KOPT-K1 (cell line): ENCODE results near the gene ACOT8.
"Not testable (repeated sequence)": the region's sequence is repeated elsewhere in the genome, so short reads cannot be mapped to it uniquely, and the experiment has no call there.

Experiments
- H3K27ac ChIP-seq: fragments of 200-600 bp; sonication (generic); 2 replicates; pipeline ENCODE4 v1.5.1; 2016; ENCODE audit warnings: antibody characterized with exemption, mild to moderate bottlenecking, low read depth, low read length; ENCODE audit not compliant: poor library complexity, severe bottlenecking
- H3K36me3 ChIP-seq: fragments of 200-600 bp; sonication (generic); 2 replicates; pipeline ENCODE4 v1.5.1; 2017; ENCODE audit warnings: antibody characterized with exemption, mild to moderate bottlenecking, low read length, moderate library complexity; ENCODE audit not compliant: insufficient read depth
- H3K9me3 ChIP-seq: fragments of 200-600 bp; sonication (generic); 2 replicates; pipeline ENCODE4 v1.5.1; 2017; ENCODE audit warnings: antibody characterized with exemption, low read length, mild to moderate bottlenecking; ENCODE audit not compliant: insufficient read depth, poor library complexity, severe bottlenecking

Gene ACOT8

GRCh38 chr20:45892049-45892825 is 35.0 kb upstream of the ACOT8 start:
- peaks cover 39% of the 10 kb centered on the region for H3K36me3 ChIP-seq
- H3K9me3 ChIP-seq = no peaks in the 10 kb centered on the region
- no peak overlapping the region for H3K27ac ChIP-seq

GRCh38 chr20:45890985-45891983 is 34.1 kb upstream of the ACOT8 start, which contains the start of the genes CTSA and NEURL2:
CTSA (plus strand) TSS chr20:45891335; CDS start chr20:45891569, 234 bp downstream.
NEURL2 (minus strand) TSS chr20:45891208; CDS start chr20:45890991, 217 bp downstream.
- H3K27ac ChIP-seq = peak within 1 kb of the TSS; percentile 69

GRCh38 chr20:45890077-45890984 is 33.1 kb upstream of the ACOT8 start:
- Histone ChIP-seq H3K36me3 (peaks cover 38% of the 10 kb centered on the region), H3K27ac (peak overlapping the region; percentile 69)

More at GRCh38 chr20:45890985-45891983, 34.1 kb upstream of the ACOT8 start, which contains the start of the genes CTSA and NEURL2:
- Histone ChIP-seq H3K9me3 (no peaks in the 10 kb centered on the region), H3K36me3 (peaks cover 38% of the 10 kb centered on the region)

GRCh38 chr20:45888681-45889080 is 31.5 kb upstream of the ACOT8 start:
- H3K9me3 ChIP-seq = no peaks in the 10 kb centered on the region
- no peak overlapping the region for H3K27ac ChIP-seq
- peaks cover 29% of the 10 kb centered on the region for H3K36me3 ChIP-seq

More at GRCh38 chr20:45890077-45890984, 33.1 kb upstream of the ACOT8 start:
- H3K9me3 ChIP-seq = no peaks in the 10 kb centered on the region

- Histone ChIP-seq H3K9me3 (no peaks in the 10 kb centered on the region), H3K27ac (peak within 1 kb of the TSS; percentile 23), H3K36me3 (peaks cover 32% of the 10 kb centered on the region)
Observed at GRCh38 chr20:45887346-45887715, 30.1 kb upstream of the ACOT8 start, which contains the start of gene SPATA25. SPATA25 (minus strand) TSS chr20:45887622; CDS start chr20:45887590, 32 bp downstream.

- H3K36me3 ChIP-seq = peaks cover 32% of the 10 kb centered on the region
- H3K27ac ChIP-seq = peak overlapping the region; percentile 23
- H3K9me3 ChIP-seq = no peaks in the 10 kb centered on the region
Observed at GRCh38 chr20:45886590-45887345, 29.6 kb upstream of the ACOT8 start.

- Histone ChIP-seq H3K36me3 (peaks cover 37% of the 10 kb centered on the region), H3K9me3 (no peaks in the 10 kb centered on the region)
Observed at GRCh38 chr20:45883100-45883469, 25.9 kb upstream of the ACOT8 start.

GRCh38 chr20:45882469-45883099 is 25.4 kb upstream of the ACOT8 start:
- Histone ChIP-seq H3K36me3 (peaks cover 42% of the 10 kb centered on the region), H3K27ac (peak overlapping the region; percentile 35), H3K9me3 (no peaks in the 10 kb centered on the region)

More at GRCh38 chr20:45883100-45883469, 25.9 kb upstream of the ACOT8 start:
- peak overlapping the region; percentile 35 for H3K27ac ChIP-seq

- peak within 1 kb of the TSS; percentile 90 for H3K27ac ChIP-seq
Observed at GRCh38 chr20:45880988-45881788, 24.0 kb upstream of the ACOT8 start, which contains the start of gene ZSWIM1. ZSWIM1 (plus strand) TSS chr20:45881227; CDS start chr20:45882593, 1,366 bp downstream.

GRCh38 chr20:45878076-45878761 is 21.0 kb upstream of the ACOT8 start:
- Histone ChIP-seq H3K9me3 (no peaks in the 10 kb centered on the region), H3K36me3 (peaks cover 28% of the 10 kb centered on the region)

More at GRCh38 chr20:45880988-45881788, 24.0 kb upstream of the ACOT8 start, which contains the start of gene ZSWIM1:
- H3K9me3 ChIP-seq = no peaks in the 10 kb centered on the region
- H3K36me3 ChIP-seq = peaks cover 41% of the 10 kb centered on the region

GRCh38 chr20:45874576-45874975 is 17.4 kb upstream of the ACOT8 start:
- no peaks in the 10 kb centered on the region for H3K9me3 ChIP-seq
- no peak overlapping the region for H3K27ac ChIP-seq
- peaks cover 18% of the 10 kb centered on the region; the same call in 1 of the 2 replicates for H3K36me3 ChIP-seq

More at GRCh38 chr20:45878076-45878761, 21.0 kb upstream of the ACOT8 start:
- H3K27ac ChIP-seq = no peak overlapping the region

- not testable (repeated sequence) for H3K27ac ChIP-seq
- H3K36me3 ChIP-seq = peaks cover 18% of the 10 kb centered on the region; the same call in 1 of the 2 replicates
Observed at GRCh38 chr20:45874104-45874481, 16.9 kb upstream of the ACOT8 start.

More at GRCh38 chr20:45874104-45874481, 16.9 kb upstream of the ACOT8 start:
- not testable (repeated sequence) for H3K9me3 ChIP-seq
